ENCODE measurements around the gene OGFR.
A peak's percentile ranks its signal among the peaks of the same experiment; 100 is the strongest.

Gene OGFR

GRCh38 chr20:62805711-62806382, 1.2 kb downstream of the OGFR start:
- Histone ChIP-seq H3K9ac (peak overlapping the region; percentile 14), H3K9me3 (ENCODE audit: control insufficient read depth, low read length) (no peaks in the 10 kb centered on the region), H3K4me1 (peaks cover 5% of the 10 kb centered on the region), H3K36me3 (ENCODE audit: control insufficient read depth, insufficient read depth, low read length) (no peaks in the 10 kb centered on the region), H3K79me2 (peaks cover 23% of the 10 kb centered on the region), H3K4me3 (ENCODE audit: low read depth, low read length) (peak overlapping the region; percentile 75), H3K4me2 (ENCODE audit: low read length) (peak overlapping the region; percentile 82), H3K27ac (no peak overlapping the region), H2AFZ (peak overlapping the region; percentile 66), H3K27me3 (ENCODE audit: control insufficient read depth, insufficient read depth, low read length) (no peaks in the 10 kb centered on the region)
- TF ChIP-seq CTCF (IDR thresholded peaks at IDR 0.05): no peak

GRCh38 chr20:62806383-62807050, 1.9 kb downstream of the OGFR start:
- H3K27ac ChIP-seq: no peak overlapping the region
- H3K9ac ChIP-seq: no peak overlapping the region
- no peaks in the 10 kb centered on the region for H3K9me3 ChIP-seq (ENCODE audit: control insufficient read depth, low read length)

GRCh38 chr20:62807444-62808210, 3.0 kb downstream of the OGFR start:
- Histone ChIP-seq H3K4me2 (ENCODE audit: low read length) (no peak overlapping the region), H3K27ac (no peak overlapping the region), H3K9me3 (ENCODE audit: control insufficient read depth, low read length) (no peaks in the 10 kb centered on the region), H3K9ac (no peak overlapping the region), H3K27me3 (ENCODE audit: control insufficient read depth, insufficient read depth, low read length) (no peaks in the 10 kb centered on the region), H3K4me1 (peaks cover 5% of the 10 kb centered on the region), H3K79me2 (peaks cover 23% of the 10 kb centered on the region), H3K36me3 (ENCODE audit: control insufficient read depth, insufficient read depth, low read length) (no peaks in the 10 kb centered on the region), H2AFZ (no peak overlapping the region), H3K4me3 (ENCODE audit: low read depth, low read length) (no peak overlapping the region)
- TF ChIP-seq CTCF (IDR thresholded peaks at IDR 0.05): no peak

More at GRCh38 chr20:62806383-62807050, 1.9 kb downstream of the OGFR start:
- Histone ChIP-seq H3K4me1 (peaks cover 5% of the 10 kb centered on the region), H3K27me3 (ENCODE audit: control insufficient read depth, insufficient read depth, low read length) (no peaks in the 10 kb centered on the region), H3K4me3 (ENCODE audit: low read depth, low read length) (no peak overlapping the region), H2AFZ (no peak overlapping the region), H3K79me2 (peaks cover 23% of the 10 kb centered on the region), H3K36me3 (ENCODE audit: control insufficient read depth, insufficient read depth, low read length) (no peaks in the 10 kb centered on the region), H3K4me2 (ENCODE audit: low read length) (peak overlapping the region; percentile 82)
- no peak for TF ChIP-seq CTCF (IDR thresholded peaks at IDR 0.05)

GRCh38 chr20:62808211-62808865, 3.7 kb downstream of the OGFR start:
- Histone ChIP-seq H3K9me3 (ENCODE audit: control insufficient read depth, low read length) (no peaks in the 10 kb centered on the region), H3K4me3 (ENCODE audit: low read depth, low read length) (no peak overlapping the region), H3K27me3 (ENCODE audit: control insufficient read depth, insufficient read depth, low read length) (no peaks in the 10 kb centered on the region), H3K79me2 (peaks cover 23% of the 10 kb centered on the region), H3K4me1 (peaks cover 5% of the 10 kb centered on the region), H3K4me2 (ENCODE audit: low read length) (no peak overlapping the region), H2AFZ (no peak overlapping the region), H3K27ac (no peak overlapping the region), H3K9ac (no peak overlapping the region), H3K36me3 (ENCODE audit: control insufficient read depth, insufficient read depth, low read length) (no peaks in the 10 kb centered on the region)
- TF ChIP-seq CTCF (IDR thresholded peaks at IDR 0.05): peak; percentile 93

All from parathyroid adenoma (tissue), 2 donors.